Measurements from ENCODE around the gene KLHDC4.
"Not testable (repeated sequence)": the region's sequence is repeated elsewhere in the genome, so short reads cannot be mapped to it uniquely, and the experiment has no call there.

KLHDC4 gene

GRCh38 chr16:87720446-87720845 is 45.3 kb downstream of the KLHDC4 start:
- no peak overlapping the region for H3K4me3 ChIP-seq (ENCODE audit: low read depth, low read length)
- no peak for TF ChIP-seq CTCF (IDR thresholded peaks at IDR 0.05; ENCODE audit: insufficient read depth, low read length, missing control alignments)
- no peak for DNase-seq (ENCODE audit: low read depth, low spot score)
- POLR2A ChIA-PET, result no interaction called here
- CTCF ChIA-PET, result interaction anchor here (1.8 to 2.0 kb wide), 2 partner anchors 18 to 84 kb away, joined by 5 read pairs; no protein-coding TSS in a partner anchor

- H3K4me3 ChIP-seq (ENCODE audit: low read depth, low read length); DNase-seq (ENCODE audit: low read depth, low spot score); POLR2A ChIA-PET: not testable (repeated sequence)
- CTCF ChIA-PET, result interaction anchor here (2.0 kb wide), 1 partner anchor 16 kb away, joined by 5 read pairs; no protein-coding TSS in a partner anchor
Observed at GRCh38 chr16:87718831-87719230, 47.0 kb downstream of the KLHDC4 start.

GRCh38 chr16:87715658-87716057 is 50.1 kb downstream of the KLHDC4 start:
- CTCF ChIA-PET, result interaction anchor here (1.4 to 1.9 kb wide), 2 partner anchors 10 to 14 kb away, joined by 4 to 7 read pairs; no protein-coding TSS in a partner anchor
- no peak overlapping the region for H3K4me3 ChIP-seq (ENCODE audit: low read depth, low read length)
- POLR2A ChIA-PET, result no interaction called here
- TF ChIP-seq CTCF (IDR thresholded peaks at IDR 0.05; ENCODE audit: insufficient read depth, low read length, missing control alignments), result no peak
- DNase-seq (ENCODE audit: low read depth, low spot score), result no peak

GRCh38 chr16:87715231-87715630 is 50.6 kb downstream of the KLHDC4 start:
- ChIA-PET POLR2A (no interaction called here), CTCF (interaction anchor here (1.4 to 1.9 kb wide), 2 partner anchors 9 to 13 kb away, joined by 4 to 7 read pairs; no protein-coding TSS in a partner anchor)
- no peak overlapping the region for H3K4me3 ChIP-seq (ENCODE audit: low read depth, low read length)

GRCh38 chr16:87713451-87714229 is 52.1 kb downstream of the KLHDC4 start:
- ChIA-PET CTCF (interaction anchor here (1.1 to 3.6 kb wide), 3 partner anchors 12 to 15 kb away, joined by 3 to 18 read pairs (median 7); no protein-coding TSS in a partner anchor), POLR2A (no interaction called here)
- no peak for TF ChIP-seq CTCF (IDR thresholded peaks at IDR 0.05; ENCODE audit: insufficient read depth, low read length, missing control alignments)
- no peak for DNase-seq (ENCODE audit: low read depth, low spot score)
- no peak overlapping the region for H3K4me3 ChIP-seq (ENCODE audit: low read depth, low read length)

More at GRCh38 chr16:87715231-87715630, 50.6 kb downstream of the KLHDC4 start:
- DNase-seq (ENCODE audit: low read depth, low spot score), result no peak
- no peak for TF ChIP-seq CTCF (IDR thresholded peaks at IDR 0.05; ENCODE audit: insufficient read depth, low read length, missing control alignments)

- CTCF ChIA-PET, result interaction anchor here (3.6 kb wide), 1 partner anchor 10 kb away, joined by 18 read pairs; no protein-coding TSS in a partner anchor
- DNase-seq (ENCODE audit: low read depth, low spot score), result no peak
- H3K4me3 ChIP-seq (ENCODE audit: low read depth, low read length), result no peak overlapping the region
- no peak for TF ChIP-seq CTCF (IDR thresholded peaks at IDR 0.05; ENCODE audit: insufficient read depth, low read length, missing control alignments)
- POLR2A ChIA-PET, result no interaction called here
Observed at GRCh38 chr16:87712184-87712762, 53.5 kb downstream of the KLHDC4 start.
